B cell (primary cell): ENCODE data around the gene MUC4. TPM values are rescaled to one million over a fixed set of nuclear protein-coding genes. Genes with fewer than 3 reads are reported as not detected.

Source experiments
- ATAC-seq: fragments of 200-7000 bp; cut with Tn5 transposase; one replicate; pipeline ENCODE4 v1.10.0; 2021; ENCODE audit warnings: low read depth, mild to moderate bottlenecking, moderate number of reproducible peaks, moderate library complexity
- CTCF ChIA-PET: fragments of 350-600 bp; sonication (Branson Sonifier 250); formaldehyde crosslinking; loops from one replicate; lab custom pipeline; 2021; ENCODE audit warnings: antibody characterized with exemption, inconsistent platforms; lab: Charles Lee
- POLR2A ChIA-PET: fragments of 350-600 bp; sonication (Branson Sonifier 250); formaldehyde crosslinking; loops from one replicate; lab custom pipeline; 2021; ENCODE audit warnings: antibody characterized with exemption; lab: Charles Lee
- DNase-seq: peaks from one replicate; pipeline ENCODE4 v3.0.0; 2013
- H2AFZ ChIP-seq: 2 replicates; pipeline ENCODE4 v1.6.1; 2012; ENCODE audit warnings: mild to moderate bottlenecking, low read depth, low read length; ENCODE audit not compliant: insufficient read depth, poor library complexity, severe bottlenecking
- H3K27ac ChIP-seq, 2 donors: 1 replicate in 1 of 2; 2 replicates in 1 of 2; pipeline ENCODE4 v1.5.1; 2012 to 2013; ENCODE audit warnings: low read length in 2 of 2, mild to moderate bottlenecking in 2 of 2, moderate library complexity in 1 of 2
- H3K27me3 ChIP-seq, 4 experiments: fragments of 200-600 bp in 1 of 4; sonication (generic) in 1 of 4; replicated peaks in 1 of 4; 1 replicate in 2 of 4; 2 replicates in 2 of 4; pipeline versions ENCODE4 v1.6.1 to v1.7.0; 2013 to 2016; ENCODE audit warnings: low read length in 3 of 4, mild to moderate bottlenecking in 2 of 4, mixed read lengths in 1 of 4, moderate library complexity in 1 of 4; ENCODE audit not compliant: insufficient read depth in 4 of 4, control insufficient read depth in 3 of 4; ENCODE audit errors: control extremely low read depth in 1 of 4
- H3K36me3 ChIP-seq, 2 experiments: replicated peaks in 1 of 2; 1 replicate in 1 of 2; 2 replicates in 1 of 2; pipeline versions ENCODE4 v1.6.1 to v1.7.1; 2013; ENCODE audit warnings: low read length in 1 of 2; ENCODE audit not compliant: insufficient read depth in 2 of 2, control insufficient read depth in 1 of 2; ENCODE audit errors: control extremely low read depth in 1 of 2, extremely low read depth in 1 of 2
- H3K4me1 ChIP-seq, 2 donors: fragments of 200-600 bp in 1 of 2; sonication (generic) in 1 of 2; 1 replicate in 1 of 2; 2 replicates in 1 of 2; pipeline versions ENCODE4 v1.5.1 to v1.6.1; 2013 to 2017; ENCODE audit warnings: low read length in 2 of 2; ENCODE audit not compliant: control insufficient read depth in 2 of 2, insufficient read depth in 2 of 2
- H3K4me2 ChIP-seq: replicated peaks from 2 replicates; pipeline ENCODE3; 2012; ENCODE audit warnings: mild to moderate bottlenecking, low read depth, low read length; ENCODE audit not compliant: poor library complexity, severe bottlenecking
- H3K4me3 ChIP-seq, 5 experiments: fragments of 200-600 bp in 1 of 5; sonication (generic) in 1 of 5; 1 replicate in 3 of 5; 2 replicates in 2 of 5; pipeline versions ENCODE4 v1.5.1 to v1.7.0; 2011 to 2016; ENCODE audit warnings: low read length in 4 of 5, mild to moderate bottlenecking in 4 of 5, low read depth in 2 of 5, control low read depth in 1 of 5, moderate library complexity in 1 of 5; ENCODE audit not compliant: insufficient read depth in 1 of 5; ENCODE audit errors: control extremely low read depth in 1 of 5, extremely low read depth in 1 of 5
- H3K79me2 ChIP-seq: fragments of 200-600 bp; sonication (generic); one replicate; pipeline ENCODE4 v1.6.0; 2016; ENCODE audit warnings: low read length; ENCODE audit not compliant: control insufficient read depth, insufficient read depth
- H3K9ac ChIP-seq: fragments of 200-600 bp; sonication (generic); 2 replicates; pipeline ENCODE4 v1.6.1; 2017; ENCODE audit warnings: mild to moderate bottlenecking, low read length, moderate library complexity
- H3K9me3 ChIP-seq, 3 donors: one replicate each; pipeline versions ENCODE4 v1.6.1 to v1.7.1; 2013; ENCODE audit warnings: low read length in 2 of 3; ENCODE audit not compliant: control insufficient read depth in 2 of 3, insufficient read depth in 1 of 3; ENCODE audit errors: control extremely low read depth in 1 of 3
- H4K20me1 ChIP-seq: 2 replicates; pipeline ENCODE4 v1.6.0; 2012; ENCODE audit warnings: mild to moderate bottlenecking, low read length; ENCODE audit not compliant: insufficient read depth, control insufficient read depth, poor library complexity, severe bottlenecking
- H3K27ac Mint-ChIP-seq: one replicate; pipeline ENCODE4 v1.8.0; 2021; ENCODE audit warnings: mixed read lengths
- H3K27me3 Mint-ChIP-seq: one replicate; pipeline ENCODE4 v1.8.0; 2021; ENCODE audit warnings: mixed read lengths
- H3K4me1 Mint-ChIP-seq: one replicate; pipeline ENCODE4 v1.8.0; 2021; ENCODE audit warnings: mixed read lengths
- H3K4me3 Mint-ChIP-seq: one replicate; pipeline ENCODE4 v1.8.0; 2021; ENCODE audit warnings: mixed read lengths
- H3K9me3 Mint-ChIP-seq: one replicate; pipeline ENCODE4 v1.8.0; 2022; ENCODE audit warnings: mixed read lengths; ENCODE audit not compliant: insufficient read depth
- CTCF ChIP-seq: fragments of 200-600 bp; IDR thresholded peaks from one replicate; pipeline ENCODE4 v1.8.0; 2022; ENCODE audit warnings: antibody characterized with exemption, mild to moderate bottlenecking
- EZH2 ChIP-seq: IDR thresholded peaks from 2 replicates; pipeline ENCODE4 v1.6.1; 2012; ENCODE audit warnings: borderline replicate concordance, low read depth, mild to moderate bottlenecking, moderate library complexity, low read length; ENCODE audit not compliant: insufficient read depth, poor library complexity, severe bottlenecking
- WGBS: methylation state at CpG from one replicate; pipeline ENCODE4 v1.1.5; 2013; ENCODE audit warnings: missing lambda C conversion rate; ENCODE audit not compliant: insufficient coverage; 5-methylcytosine and 5-hydroxymethylcytosine counted together
- intact Hi-C: fragments of 100-400 bp; cut with micrococcal nuclease; formaldehyde crosslinking; loops from one replicate; pipeline ENCODE4 v1.10.0; 2022
- polyA plus RNA-seq: library from polyadenylated mRNA; depleted of rRNA; stranded (reverse); fragments of >200 nt; gene quantifications from 2 replicates; pipeline ENCODE4 v1.2.3, GENCODE V29; 2012
- total RNA-seq, 2 donors: library from RNA; stranded (reverse); fragments of 120-200 nt in 1 of 2; gene quantifications; 1 replicate in 1 of 2; 2 replicates in 1 of 2; pipeline versions ENCODE4 v1.2.3 to v1.2.4, GENCODE V29; 2013 to 2022

The MUC4 gene
- total and polyA plus RNA-seq, 2 donors (not counting 1 experiment from before 2014, with no cell fraction given), result 0.22 to 1.2 TPM

- Mint-ChIP-seq H3K4me3 (no peak overlapping the region), H3K4me1 (no peaks in the 10 kb centered on the region), H3K9me3 (no peaks in the 10 kb centered on the region), H3K27ac (no peak overlapping the region), H3K27me3 (peaks cover 18% of the 10 kb centered on the region)
- Histone ChIP-seq H3K79me2 (no peaks in the 10 kb centered on the region), H3K4me1 (no peaks in the 10 kb centered on the region), H3K36me3 (no peaks in the 10 kb centered on the region), H3K9ac (no peak overlapping the region), H3K27ac (no peak overlapping the region), H4K20me1 (no peaks in the 10 kb centered on the region), H3K4me2 (no peak overlapping the region), H2AFZ (no peak overlapping the region), H3K9me3 (no peaks in the 10 kb centered on the region), H3K27me3 (no peaks in the 10 kb centered on the region), H3K4me3 (no peak overlapping the region)
- POLR2A ChIA-PET, result no interaction called here
- DNase-seq (no peak), ATAC-seq (no peak)
- no peak for TF ChIP-seq EZH2
- no peak for TF ChIP-seq CTCF
- 87% methylated on average over 17 of the region's 18 CpGs for WGBS
- CTCF ChIA-PET, result interaction anchor here (1.1 to 1.2 kb wide), 3 partner anchors 24 to 44 kb away, joined by 3 read pairs; no protein-coding TSS in a partner anchor
- intact Hi-C loops, result no loop called here
Observed at GRCh38 chr3:195815169-195815771, 3.5 kb upstream of the MUC4 start.

- TF ChIP-seq EZH2 (no peak), CTCF (no peak)
- no peak for DNase-seq
- ChIA-PET CTCF (interaction anchor here (1.1 to 1.2 kb wide), 3 partner anchors 23 to 45 kb away, joined by 3 read pairs; no protein-coding TSS in a partner anchor), POLR2A (no interaction called here)
- Histone ChIP-seq H3K27me3 (no peaks in the 10 kb centered on the region), H3K4me1 (no peaks in the 10 kb centered on the region), H3K4me2 (no peak overlapping the region), H3K9me3 (no peaks in the 10 kb centered on the region), H4K20me1 (no peaks in the 10 kb centered on the region), H3K9ac (no peak overlapping the region), H2AFZ (no peak overlapping the region), H3K36me3 (no peaks in the 10 kb centered on the region), H3K4me3 (no peak overlapping the region), H3K79me2 (no peaks in the 10 kb centered on the region), H3K27ac (no peak overlapping the region)
- 95% methylated on average over 23 of the region's 24 CpGs for whole genome bisulfite sequencing
- Mint-ChIP-seq H3K4me3 (no peak overlapping the region), H3K27ac (no peak overlapping the region), H3K27me3 (peaks cover 21% of the 10 kb centered on the region), H3K4me1 (no peaks in the 10 kb centered on the region), H3K9me3 (no peaks in the 10 kb centered on the region)
- intact Hi-C loops, result no loop called here
- no peak for ATAC-seq
Observed at GRCh38 chr3:195813916-195814640, 2.3 kb upstream of the MUC4 start.
